AG20443 (cell line): ENCODE results near the gene GRAMD2B.

Experiments
- DNase-seq: peaks from one replicate; pipeline ENCODE4 v3.0.0; 2012; ENCODE audit warnings: low spot score, mixed read lengths

GRAMD2B gene

DNA sequence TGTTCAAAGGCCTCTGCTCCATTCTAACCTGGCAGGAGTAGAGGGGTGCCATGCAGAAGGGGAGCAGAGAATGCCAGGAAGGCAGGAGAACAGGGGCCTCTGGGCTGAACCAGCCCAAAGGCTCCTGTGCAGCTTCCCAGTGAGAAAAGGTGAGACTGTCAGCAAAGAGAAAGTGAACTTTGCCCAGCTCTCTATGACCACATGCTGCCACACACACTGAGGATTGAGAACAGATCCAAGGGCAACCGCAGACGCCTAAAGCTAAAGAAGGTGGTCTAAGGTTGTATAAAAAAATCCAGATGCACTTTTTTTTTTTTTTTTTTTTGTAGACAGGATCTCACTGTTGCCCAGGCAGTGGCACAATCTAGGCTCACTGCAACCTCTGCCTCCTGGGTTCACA, 120.5 kb downstream of the GRAMD2B start:
- DNase-seq, result no peak
